ENCODE data around the gene RNF103.
A peak's percentile ranks its signal among the peaks of the same experiment; 100 is the strongest.

The RNF103 gene

DNA sequence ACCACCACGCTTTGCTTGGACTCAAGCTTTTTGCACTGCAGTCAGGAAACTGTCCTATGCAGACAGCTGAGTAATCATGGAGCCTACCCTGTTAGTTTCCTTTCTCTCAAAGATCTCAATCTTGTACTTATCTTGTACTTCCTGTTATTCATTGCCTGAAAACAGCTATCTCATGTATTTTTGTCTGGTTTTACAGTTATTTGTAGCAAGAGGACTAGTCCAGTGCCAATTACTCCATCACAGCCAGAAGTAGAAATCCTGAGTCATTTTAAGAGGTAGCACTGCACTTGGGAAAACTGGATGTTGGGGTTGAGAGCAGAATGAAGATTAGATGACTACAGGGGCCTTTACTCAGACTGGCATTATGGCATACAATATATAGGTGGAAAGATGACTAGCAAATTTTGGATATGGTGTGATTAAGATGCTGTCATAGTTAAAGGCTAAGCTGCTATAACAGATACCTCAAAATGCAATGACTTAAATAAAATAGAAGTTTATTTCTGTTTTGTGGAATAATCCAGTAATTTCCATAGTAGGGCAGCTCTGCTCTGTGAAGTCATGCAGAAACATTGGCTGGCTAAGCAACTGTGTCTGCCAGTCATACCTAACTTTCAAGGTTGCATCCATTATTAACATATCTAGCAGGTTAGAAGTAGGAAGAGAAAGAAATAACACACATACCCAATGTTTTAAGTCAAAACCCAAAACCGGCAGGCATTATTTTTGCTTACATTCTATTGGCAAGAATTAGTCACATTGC, 39.3 kb downstream of the RNF103 start:
- Histone ChIP-seq H3K4me3 (ENCODE audit: low read length) (no peak overlapping the region), H3K36me3 (ENCODE audit: control insufficient read depth, insufficient read depth, low read length) (no peaks in the 10 kb centered on the region), H3K9ac (ENCODE audit: low read length) (no peak overlapping the region), H3K27me3 (ENCODE audit: control insufficient read depth, insufficient read depth, low read length) (no peaks in the 10 kb centered on the region), H3K4me1 (ENCODE audit: control insufficient read depth, insufficient read depth, low read length) (no peaks in the 10 kb centered on the region), H3K27ac (ENCODE audit: low read depth, low read length) (no peak overlapping the region)

DNA sequence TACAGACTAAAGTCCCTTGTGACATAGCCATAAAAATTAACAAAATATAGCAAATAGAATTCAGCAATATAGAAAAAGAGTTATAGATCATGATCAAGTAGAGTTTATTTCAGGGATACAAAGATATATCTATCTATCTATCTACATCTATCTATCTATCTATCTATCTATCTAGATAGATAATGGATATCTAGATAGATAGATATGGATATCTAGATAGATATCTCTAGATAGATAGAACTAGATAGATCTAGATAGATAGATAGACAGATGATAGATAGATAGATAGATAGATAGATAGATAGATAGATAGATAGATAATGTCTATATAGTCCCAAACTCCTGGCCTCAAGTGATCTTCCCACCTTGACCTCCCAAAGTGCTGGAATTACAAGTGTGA, 43.1 kb downstream of the RNF103 start:
- no peak overlapping the region for H3K9ac ChIP-seq (ENCODE audit: low read length)
- no peaks in the 10 kb centered on the region for H3K4me1 ChIP-seq (ENCODE audit: control insufficient read depth, insufficient read depth, low read length)
- H3K4me3 ChIP-seq (ENCODE audit: low read length), result no peak overlapping the region
- no peak overlapping the region for H3K27ac ChIP-seq (ENCODE audit: low read depth, low read length)
- no peaks in the 10 kb centered on the region for H3K27me3 ChIP-seq (ENCODE audit: control insufficient read depth, insufficient read depth, low read length)
- no peaks in the 10 kb centered on the region for H3K36me3 ChIP-seq (ENCODE audit: control insufficient read depth, insufficient read depth, low read length)

DNA sequence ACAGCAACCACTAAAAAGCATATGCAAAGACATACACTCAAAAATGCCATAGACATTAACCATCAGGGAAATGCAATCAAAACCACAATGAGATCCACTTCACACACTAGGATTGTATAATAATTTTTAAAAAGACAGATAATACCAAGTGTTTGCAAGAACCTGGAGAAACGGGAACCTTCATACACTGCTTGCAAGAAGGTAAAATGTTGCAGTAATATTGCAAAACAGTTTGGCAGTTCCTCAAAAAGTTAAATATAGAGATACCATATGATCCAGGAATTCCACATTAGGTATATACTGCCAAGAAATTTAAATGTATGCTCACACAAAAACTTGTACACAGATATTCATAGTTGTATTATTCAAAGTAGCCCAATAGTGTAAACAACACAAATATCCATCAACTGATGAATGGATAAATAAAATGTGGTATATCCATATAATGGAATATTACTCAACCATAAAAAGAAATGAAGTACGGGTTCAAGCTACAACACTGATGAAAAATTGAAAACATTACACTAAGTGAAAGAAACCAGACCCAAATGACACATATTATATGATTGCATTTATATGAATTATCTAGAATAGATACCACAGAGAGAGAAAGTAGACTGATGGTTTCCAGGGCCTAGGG, 45.7 kb downstream of the RNF103 start:
- Histone ChIP-seq H3K9ac (ENCODE audit: low read length) (no peak overlapping the region), H3K36me3 (ENCODE audit: control insufficient read depth, insufficient read depth, low read length) (no peaks in the 10 kb centered on the region), H3K27ac (ENCODE audit: low read depth, low read length) (no peak overlapping the region), H3K27me3 (ENCODE audit: control insufficient read depth, insufficient read depth, low read length) (no peaks in the 10 kb centered on the region), H3K4me3 (ENCODE audit: low read length) (no peak overlapping the region), H3K4me1 (ENCODE audit: control insufficient read depth, insufficient read depth, low read length) (no peaks in the 10 kb centered on the region)

DNA sequence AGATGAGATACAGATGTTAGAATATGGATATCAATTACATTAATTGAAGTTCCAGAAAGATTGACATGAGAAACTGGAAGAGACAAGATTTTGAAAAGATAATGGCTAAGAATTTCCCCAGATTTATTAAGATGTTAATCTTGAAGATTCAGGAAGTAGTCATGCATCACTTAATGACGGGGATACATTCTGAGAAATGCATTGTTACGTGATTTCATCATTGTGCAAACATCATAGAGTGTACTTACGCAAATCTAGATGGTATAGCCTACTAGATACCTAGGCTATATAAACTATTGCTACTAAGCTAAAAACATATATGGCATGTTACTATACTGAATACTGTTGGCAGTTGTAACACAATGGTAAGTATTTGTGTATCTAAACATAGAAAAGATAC, 53.6 kb downstream of the RNF103 start:
- Histone ChIP-seq H3K27me3 (ENCODE audit: control insufficient read depth, insufficient read depth, low read length) (no peaks in the 10 kb centered on the region), H3K4me1 (ENCODE audit: control insufficient read depth, insufficient read depth, low read length) (no peaks in the 10 kb centered on the region), H3K9ac (ENCODE audit: low read length) (no peak overlapping the region), H3K27ac (ENCODE audit: low read depth, low read length) (no peak overlapping the region), H3K36me3 (ENCODE audit: control insufficient read depth, insufficient read depth, low read length) (no peaks in the 10 kb centered on the region), H3K4me3 (ENCODE audit: low read length) (no peak overlapping the region)

DNA sequence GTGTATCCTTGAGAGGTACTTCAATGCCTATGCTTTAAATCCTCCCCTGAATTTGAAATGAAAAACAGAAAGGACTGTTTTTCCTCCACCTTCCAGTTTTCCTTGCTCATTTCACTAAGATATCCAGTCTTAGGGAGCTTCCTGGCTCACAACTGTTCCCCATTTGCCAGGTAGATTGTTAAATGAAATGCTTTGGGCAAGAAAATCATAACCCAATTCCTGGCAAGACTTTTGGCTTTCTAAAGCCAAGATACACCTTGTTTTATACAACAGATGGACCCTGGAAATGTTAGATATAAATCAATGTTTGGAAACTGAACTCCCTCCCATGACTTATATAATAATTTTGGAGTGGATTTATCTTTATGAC, 56.9 kb downstream of the RNF103 start:
- Histone ChIP-seq H3K4me3 (ENCODE audit: low read length) (no peak overlapping the region), H3K27me3 (ENCODE audit: control insufficient read depth, insufficient read depth, low read length) (no peaks in the 10 kb centered on the region), H3K36me3 (ENCODE audit: control insufficient read depth, insufficient read depth, low read length) (no peaks in the 10 kb centered on the region), H3K9ac (ENCODE audit: low read length) (no peak overlapping the region), H3K4me1 (ENCODE audit: control insufficient read depth, insufficient read depth, low read length) (peaks cover 8% of the 10 kb centered on the region), H3K27ac (ENCODE audit: low read depth, low read length) (no peak overlapping the region)

DNA sequence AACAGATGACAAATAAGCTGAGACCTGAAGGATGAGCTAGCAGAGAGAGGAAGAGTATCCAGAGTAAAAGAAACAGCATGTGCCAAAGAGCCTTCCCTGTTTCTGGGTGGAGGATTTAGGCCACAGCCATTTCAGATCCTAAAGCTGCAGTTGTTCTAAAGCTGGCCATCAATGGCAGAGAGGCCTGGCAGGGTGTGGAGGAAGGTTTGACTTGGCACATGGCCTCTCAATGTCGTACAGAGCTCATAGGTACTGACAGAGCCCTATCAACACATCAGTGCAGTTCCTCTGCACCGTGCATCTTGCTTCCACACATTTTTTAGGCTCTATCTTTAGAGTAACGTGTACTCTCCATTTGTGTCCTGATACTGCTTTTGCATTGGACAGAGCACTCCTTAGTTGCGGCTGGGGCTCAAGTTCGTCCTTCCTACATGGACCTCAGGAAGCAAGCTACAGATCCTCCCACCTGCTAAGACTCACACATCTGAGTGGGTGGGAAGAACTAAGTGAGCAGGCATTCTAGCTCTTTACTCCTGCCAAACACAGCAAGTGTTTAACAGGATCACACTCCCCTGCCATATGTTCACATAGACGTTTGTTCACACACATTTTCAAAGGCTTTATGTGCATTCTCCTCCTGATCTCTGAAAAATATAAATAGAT, 57.4 kb downstream of the RNF103 start:
- no peak overlapping the region for H3K27ac ChIP-seq (ENCODE audit: low read depth, low read length)
- peaks cover 12% of the 10 kb centered on the region for H3K4me1 ChIP-seq (ENCODE audit: control insufficient read depth, insufficient read depth, low read length)
- H3K4me3 ChIP-seq (ENCODE audit: low read length), result no peak overlapping the region
- no peak overlapping the region for H3K9ac ChIP-seq (ENCODE audit: low read length)
- no peaks in the 10 kb centered on the region for H3K27me3 ChIP-seq (ENCODE audit: control insufficient read depth, insufficient read depth, low read length)
- H3K36me3 ChIP-seq (ENCODE audit: control insufficient read depth, insufficient read depth, low read length), result no peaks in the 10 kb centered on the region

DNA sequence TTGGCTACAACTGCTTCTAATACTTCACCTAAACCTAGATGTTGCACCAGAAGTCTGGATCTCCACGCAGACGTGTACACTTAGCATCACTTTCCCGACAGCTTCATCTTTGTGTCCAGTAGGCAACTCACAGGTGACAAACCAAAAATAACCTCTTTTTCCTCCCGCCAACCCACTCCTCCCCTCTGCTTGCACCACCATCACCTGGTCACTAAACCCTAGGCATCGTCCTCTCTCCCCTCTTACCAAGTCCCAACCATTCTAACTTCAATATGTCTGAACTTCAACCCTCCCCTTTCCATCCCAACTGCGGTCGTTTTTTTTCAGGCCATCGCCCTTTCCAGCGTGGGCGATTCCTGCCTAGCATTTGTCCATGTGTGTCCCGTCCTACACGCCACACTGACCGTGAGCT, 60.0 kb downstream of the RNF103 start:
- Histone ChIP-seq H3K9ac (ENCODE audit: low read length) (no peak overlapping the region), H3K36me3 (ENCODE audit: control insufficient read depth, insufficient read depth, low read length) (no peaks in the 10 kb centered on the region), H3K4me1 (ENCODE audit: control insufficient read depth, insufficient read depth, low read length) (peaks cover 12% of the 10 kb centered on the region), H3K27me3 (ENCODE audit: control insufficient read depth, insufficient read depth, low read length) (no peaks in the 10 kb centered on the region), H3K4me3 (ENCODE audit: low read length) (peak overlapping the region; percentile 96), H3K27ac (ENCODE audit: low read depth, low read length) (peak overlapping the region; percentile 100)

DNA sequence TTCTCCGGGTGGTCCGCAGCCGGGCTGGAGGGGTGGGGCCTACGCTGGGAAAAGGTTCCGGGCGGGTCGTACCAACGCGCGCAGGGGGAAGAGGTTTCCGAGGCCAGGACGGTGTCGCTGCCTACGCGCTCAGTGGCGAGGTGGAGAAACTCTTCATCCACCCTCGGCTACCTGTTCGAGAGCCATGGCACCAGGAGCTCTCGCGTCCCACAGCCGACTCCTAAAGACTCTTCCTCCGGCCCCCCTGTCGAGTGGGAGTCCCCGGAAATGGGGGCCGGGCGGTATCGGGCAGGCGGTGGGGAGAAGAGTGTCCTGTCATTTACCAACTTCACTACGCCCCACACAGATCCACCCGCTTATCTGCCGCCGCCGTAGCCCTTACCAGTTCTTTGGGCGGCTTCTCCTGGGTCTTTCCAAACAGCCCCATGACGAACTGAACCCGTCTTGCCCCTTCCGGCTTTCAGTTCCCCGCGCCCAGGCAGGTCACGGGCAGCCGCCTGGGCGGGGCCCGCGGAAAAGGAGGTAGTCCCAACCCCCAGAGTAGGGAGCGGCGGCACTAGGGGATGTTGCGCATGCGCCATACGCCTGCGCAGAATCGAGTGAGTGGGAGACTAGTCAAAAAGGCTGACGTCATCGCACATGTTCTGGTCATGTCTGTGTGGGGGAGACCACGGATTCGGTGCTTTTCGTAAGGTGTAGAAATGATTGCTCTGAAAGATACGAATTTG, 60.6 kb downstream of the RNF103 start, which contains the start of gene CHMP3:
Gene CHMP3 (minus strand): TSS at position 522 of the 728 bp plus-strand sequence. CDS start 95 bp downstream, at position 427.
- Histone ChIP-seq H3K27ac (ENCODE audit: low read depth, low read length) (peak within 1 kb of the TSS; percentile 100), H3K4me3 (ENCODE audit: low read length) (peak within 1 kb of the TSS; percentile 96), H3K36me3 (ENCODE audit: control insufficient read depth, insufficient read depth, low read length) (no peaks in the 10 kb centered on the region), H3K9ac (ENCODE audit: low read length) (peak within 1 kb of the TSS; percentile 98), H3K4me1 (ENCODE audit: control insufficient read depth, insufficient read depth, low read length) (peaks cover 12% of the 10 kb centered on the region), H3K27me3 (ENCODE audit: control insufficient read depth, insufficient read depth, low read length) (no peaks in the 10 kb centered on the region)

DNA sequence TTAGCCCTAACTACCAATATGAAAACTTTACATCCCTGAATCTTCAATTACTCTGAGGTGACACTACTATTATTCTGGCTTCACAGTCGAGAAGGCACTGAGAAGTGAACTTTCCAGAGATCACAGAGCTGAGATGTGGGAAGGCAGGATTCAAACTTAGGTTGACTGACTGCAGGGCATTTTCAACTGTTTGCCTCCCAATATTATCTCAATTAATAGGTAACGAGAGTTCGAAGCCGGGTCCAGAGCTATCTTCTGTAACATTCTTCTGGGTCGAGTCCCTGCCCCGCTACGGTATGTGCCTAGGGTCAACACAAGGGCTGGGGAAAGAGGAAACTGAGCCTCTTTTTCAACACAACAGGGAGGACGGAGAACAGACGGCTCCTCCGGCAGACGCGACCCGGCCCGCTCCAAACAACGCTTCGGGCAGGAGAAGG, 61.2 kb downstream of the RNF103 start:
- Histone ChIP-seq H3K9ac (ENCODE audit: low read length) (peak overlapping the region; percentile 98), H3K27me3 (ENCODE audit: control insufficient read depth, insufficient read depth, low read length) (no peaks in the 10 kb centered on the region), H3K36me3 (ENCODE audit: control insufficient read depth, insufficient read depth, low read length) (no peaks in the 10 kb centered on the region), H3K4me3 (ENCODE audit: low read length) (peak overlapping the region; percentile 96), H3K4me1 (ENCODE audit: control insufficient read depth, insufficient read depth, low read length) (peaks cover 12% of the 10 kb centered on the region), H3K27ac (ENCODE audit: low read depth, low read length) (peak overlapping the region; percentile 100)

DNA sequence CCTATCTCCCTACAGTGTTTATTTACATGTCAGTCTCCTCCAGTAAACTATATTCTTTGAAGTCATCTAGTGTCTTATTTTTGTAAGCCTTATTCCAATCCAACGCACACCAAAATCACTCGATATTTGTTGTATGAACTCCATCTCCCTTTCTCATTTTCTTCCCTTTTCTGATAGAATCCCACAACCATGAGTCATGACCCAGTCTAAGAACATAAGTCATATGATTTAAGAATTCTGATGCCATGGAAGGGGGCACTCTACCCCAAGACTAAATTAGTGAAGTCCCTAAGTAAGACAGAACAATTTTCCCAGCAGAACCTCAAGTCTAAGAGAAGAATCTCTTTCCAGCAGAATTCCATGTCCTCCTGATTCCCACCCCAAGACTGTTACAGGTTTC, 65.8 kb downstream of the RNF103 start:
- Histone ChIP-seq H3K36me3 (ENCODE audit: control insufficient read depth, insufficient read depth, low read length) (no peaks in the 10 kb centered on the region), H3K4me3 (ENCODE audit: low read length) (no peak overlapping the region), H3K4me1 (ENCODE audit: control insufficient read depth, insufficient read depth, low read length) (peaks cover 14% of the 10 kb centered on the region), H3K9ac (ENCODE audit: low read length) (no peak overlapping the region), H3K27me3 (ENCODE audit: control insufficient read depth, insufficient read depth, low read length) (no peaks in the 10 kb centered on the region), H3K27ac (ENCODE audit: low read depth, low read length) (no peak overlapping the region)

DNA sequence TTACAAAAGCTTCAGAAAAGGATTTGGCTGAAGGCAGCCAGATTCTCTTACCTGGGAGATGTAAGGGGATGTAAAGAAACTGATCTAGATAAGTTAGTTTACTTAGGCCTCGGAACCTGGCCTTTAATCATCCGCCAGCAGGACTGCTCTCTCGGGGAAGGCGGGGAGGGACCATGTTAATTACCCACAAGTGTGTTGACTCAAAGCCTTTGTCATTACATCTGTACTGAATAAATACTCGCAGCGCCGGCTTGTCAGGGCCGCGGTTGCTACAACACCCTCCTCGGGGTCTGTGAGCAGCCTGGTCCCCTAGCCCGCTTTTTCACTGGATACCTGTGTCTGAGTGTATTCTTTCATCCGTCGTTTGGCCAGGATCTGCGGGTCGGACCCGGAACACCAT, 67.2 kb downstream of the RNF103 start:
- peak overlapping the region; percentile 33 for H3K27ac ChIP-seq (ENCODE audit: low read depth, low read length)
- H3K9ac ChIP-seq (ENCODE audit: low read length), result no peak overlapping the region
- no peaks in the 10 kb centered on the region for H3K27me3 ChIP-seq (ENCODE audit: control insufficient read depth, insufficient read depth, low read length)
- H3K4me1 ChIP-seq (ENCODE audit: control insufficient read depth, insufficient read depth, low read length), result peaks cover 5% of the 10 kb centered on the region
- H3K36me3 ChIP-seq (ENCODE audit: control insufficient read depth, insufficient read depth, low read length), result no peaks in the 10 kb centered on the region
- no peak overlapping the region for H3K4me3 ChIP-seq (ENCODE audit: low read length)

Measured in rectal smooth muscle tissue (tissue), 1 donor.